ENCODE data around the gene RHOT2. TPM values are rescaled to one million over a fixed set of nuclear protein-coding genes. Genes with fewer than 3 reads are reported as not detected.
A peak's percentile ranks its signal among the peaks of the same experiment; 100 is the strongest.

Gene RHOT2
- total RNA-seq, 2 donors from 2014 or later = 62.0 to 80.4 TPM

DNA sequence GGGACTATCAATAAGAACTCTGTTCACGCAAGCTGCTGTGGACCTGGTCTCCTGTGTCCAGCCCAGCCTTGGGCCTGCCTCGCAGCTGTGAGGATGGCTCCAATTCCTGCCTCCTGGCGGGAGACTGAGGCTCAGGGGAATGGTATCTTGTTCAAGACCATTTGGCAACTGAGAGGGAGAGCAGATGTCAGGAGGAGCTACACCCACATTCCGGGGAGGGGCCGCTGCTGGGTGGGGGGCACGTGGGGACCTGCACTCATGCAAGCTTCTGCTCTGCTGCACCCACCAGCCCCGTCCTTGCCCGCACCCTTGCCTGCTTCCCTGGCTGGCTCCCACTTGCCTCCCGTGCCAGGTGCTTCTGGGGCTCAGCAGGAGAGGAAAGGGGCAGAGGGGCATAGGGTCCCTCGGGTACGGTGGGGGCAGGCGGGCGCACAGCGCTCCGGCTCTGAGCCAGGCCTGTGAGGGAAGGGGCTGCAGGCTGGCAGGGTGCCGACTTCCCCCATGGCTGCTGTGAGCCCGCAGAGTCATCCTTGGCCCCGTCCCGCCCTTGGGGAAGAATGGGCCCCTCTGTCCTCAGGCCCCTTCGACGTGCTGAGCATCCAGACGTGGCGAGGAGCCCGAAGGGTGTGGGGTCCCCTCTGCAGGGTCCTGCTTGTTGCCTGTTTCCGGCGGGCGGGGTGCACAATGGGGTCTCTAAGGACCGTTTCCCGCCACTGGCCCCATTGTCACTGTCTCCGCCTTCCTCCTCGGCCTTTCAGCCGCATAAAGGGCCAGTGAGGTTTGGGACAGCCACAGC lies 49.7 kb downstream of the RHOT2 start:
- Histone ChIP-seq H3K4me1 (ENCODE audit: control insufficient read depth in 1 of 2, low read depth in 2 of 2) (peaks cover 21 to 42% of the 10 kb centered on the region in 2 donors), H3K36me3 (no peaks in the 10 kb centered on the region), H3K27ac (no peak overlapping the region), H3K27me3 (replicated peaks; ENCODE audit: insufficient read depth) (no peaks in the 10 kb centered on the region), H3K9me3 (no peaks in the 10 kb centered on the region), H3K4me3 (no peak overlapping the region)
- DNase-seq (ENCODE audit: low spot score) (no peak), ATAC-seq (ENCODE audit: insufficient number of reproducible peaks, low FRiP score, low read depth) (no peak)
- TF ChIP-seq, protein P1, sequence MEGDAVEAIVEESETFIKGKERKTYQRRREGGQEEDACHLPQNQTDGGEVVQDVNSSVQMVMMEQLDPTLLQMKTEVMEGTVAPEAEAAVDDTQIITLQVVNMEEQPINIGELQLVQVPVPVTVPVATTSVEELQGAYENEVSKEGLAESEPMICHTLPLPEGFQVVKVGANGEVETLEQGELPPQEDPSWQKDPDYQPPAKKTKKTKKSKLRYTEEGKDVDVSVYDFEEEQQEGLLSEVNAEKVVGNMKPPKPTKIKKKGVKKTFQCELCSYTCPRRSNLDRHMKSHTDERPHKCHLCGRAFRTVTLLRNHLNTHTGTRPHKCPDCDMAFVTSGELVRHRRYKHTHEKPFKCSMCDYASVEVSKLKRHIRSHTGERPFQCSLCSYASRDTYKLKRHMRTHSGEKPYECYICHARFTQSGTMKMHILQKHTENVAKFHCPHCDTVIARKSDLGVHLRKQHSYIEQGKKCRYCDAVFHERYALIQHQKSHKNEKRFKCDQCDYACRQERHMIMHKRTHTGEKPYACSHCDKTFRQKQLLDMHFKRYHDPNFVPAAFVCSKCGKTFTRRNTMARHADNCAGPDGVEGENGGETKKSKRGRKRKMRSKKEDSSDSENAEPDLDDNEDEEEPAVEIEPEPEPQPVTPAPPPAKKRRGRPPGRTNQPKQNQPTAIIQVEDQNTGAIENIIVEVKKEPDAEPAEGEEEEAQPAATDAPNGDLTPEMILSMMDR (IDR thresholded peaks at IDR 0.05) = no peak

DNA sequence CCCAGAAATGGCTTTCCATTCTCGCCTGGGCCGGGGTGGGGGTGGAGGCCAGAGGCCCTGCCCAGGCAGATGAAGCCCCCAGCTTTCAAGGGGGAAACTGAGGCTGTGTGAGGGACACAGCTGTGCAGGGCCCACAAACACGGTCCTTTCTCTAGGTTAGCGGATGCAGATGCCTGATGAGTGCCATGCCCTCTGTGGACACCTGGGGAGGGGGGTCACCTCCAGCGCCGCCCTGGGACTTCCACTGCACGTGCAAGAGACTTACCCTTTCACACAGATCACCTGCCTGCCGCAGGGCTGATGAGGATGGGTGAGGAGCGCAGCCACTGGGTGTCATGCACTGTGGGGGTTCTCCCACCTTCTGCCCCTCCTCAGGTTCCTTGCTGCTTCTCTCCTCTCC lies 50.5 kb downstream of the RHOT2 start:
- no peak for DNase-seq (ENCODE audit: low spot score)
- H3K4me3 ChIP-seq = no peak overlapping the region
- H3K36me3 ChIP-seq = no peaks in the 10 kb centered on the region
- no peak overlapping the region for H3K27ac ChIP-seq
- no peak for ATAC-seq (ENCODE audit: insufficient number of reproducible peaks, low FRiP score, low read depth)
- H3K9me3 ChIP-seq = no peaks in the 10 kb centered on the region
- peaks cover 21 to 42% of the 10 kb centered on the region in 2 donors for H3K4me1 ChIP-seq (ENCODE audit: control insufficient read depth in 1 of 2, low read depth in 2 of 2)
- TF ChIP-seq, protein P1 (IDR thresholded peaks at IDR 0.05) = no peak
- no peaks in the 10 kb centered on the region for H3K27me3 ChIP-seq (replicated peaks; ENCODE audit: insufficient read depth)

DNA sequence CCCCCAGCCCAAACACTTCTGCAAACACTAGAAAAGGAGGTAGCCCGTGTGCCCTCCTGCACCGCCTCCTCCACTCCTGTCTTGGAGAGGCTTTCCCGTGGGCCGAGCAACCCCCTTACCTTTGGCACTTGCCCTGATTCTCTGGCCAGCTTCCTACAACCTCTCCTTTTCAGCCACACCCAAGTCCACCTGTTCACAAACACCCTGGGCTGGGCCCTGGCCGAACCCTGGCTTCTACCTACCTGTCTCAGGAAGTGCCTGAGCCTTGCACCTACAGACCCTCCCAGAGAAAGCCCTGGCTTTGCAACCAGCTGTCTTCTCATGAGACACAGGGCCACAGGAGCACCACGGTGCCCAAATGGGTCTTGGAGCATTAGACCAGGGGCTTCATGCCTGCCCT lies 51.0 kb downstream of the RHOT2 start:
- H3K4me3 ChIP-seq = no peak overlapping the region
- no peaks in the 10 kb centered on the region for H3K27me3 ChIP-seq (replicated peaks; ENCODE audit: insufficient read depth)
- ATAC-seq (ENCODE audit: insufficient number of reproducible peaks, low FRiP score, low read depth) (no peak), DNase-seq (ENCODE audit: low spot score) (no peak)
- TF ChIP-seq, protein P1 (IDR thresholded peaks at IDR 0.05) = no peak
- no peaks in the 10 kb centered on the region for H3K36me3 ChIP-seq
- no peak overlapping the region for H3K27ac ChIP-seq
- H3K9me3 ChIP-seq = no peaks in the 10 kb centered on the region
- peaks cover 21 to 42% of the 10 kb centered on the region in 2 donors for H3K4me1 ChIP-seq (ENCODE audit: control insufficient read depth in 1 of 2, low read depth in 2 of 2)

DNA sequence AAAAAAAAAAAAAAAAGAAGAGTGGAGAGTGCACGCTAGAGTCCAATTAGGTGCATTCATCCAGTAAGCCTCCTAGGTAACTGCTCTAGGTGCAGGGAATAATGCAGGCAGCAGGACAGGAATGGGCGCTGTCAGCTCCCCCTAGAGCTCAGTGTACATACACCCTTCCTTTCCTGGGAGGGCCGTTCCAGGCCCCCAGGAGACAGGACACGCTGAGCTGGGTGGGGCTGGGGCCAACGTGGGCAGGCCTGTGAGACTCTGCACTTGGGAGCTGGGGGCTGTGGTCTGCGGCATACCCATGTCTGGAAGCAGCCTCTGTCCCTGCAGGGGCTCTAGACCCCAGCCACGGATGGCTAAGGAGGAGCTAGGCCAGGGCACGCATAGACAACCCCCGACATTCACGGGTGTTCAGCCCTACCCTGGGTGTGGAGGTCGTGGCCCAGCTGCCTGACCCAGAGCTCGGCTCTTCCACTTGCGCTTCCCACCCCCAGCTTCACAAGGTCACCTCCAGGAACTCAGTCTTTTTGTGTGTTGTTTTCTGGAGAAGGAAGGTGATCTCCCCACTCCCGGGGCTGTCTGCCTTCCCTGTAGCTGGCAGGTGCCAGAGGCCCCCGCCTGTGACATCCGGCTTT lies 52.0 kb downstream of the RHOT2 start:
- Histone ChIP-seq H3K27ac (no peak overlapping the region), H3K9me3 (no peaks in the 10 kb centered on the region), H3K4me3 (peak overlapping the region; percentile 97), H3K36me3 (no peaks in the 10 kb centered on the region), H3K27me3 (replicated peaks; ENCODE audit: insufficient read depth) (no peaks in the 10 kb centered on the region), H3K4me1 (ENCODE audit: control insufficient read depth in 1 of 2, low read depth in 2 of 2) (peaks cover 17 to 37% of the 10 kb centered on the region in 2 donors)
- ATAC-seq (ENCODE audit: insufficient number of reproducible peaks, low FRiP score, low read depth) (no peak), DNase-seq (ENCODE audit: low spot score) (no peak)
- TF ChIP-seq, protein P1 (IDR thresholded peaks at IDR 0.05) = no peak

DNA sequence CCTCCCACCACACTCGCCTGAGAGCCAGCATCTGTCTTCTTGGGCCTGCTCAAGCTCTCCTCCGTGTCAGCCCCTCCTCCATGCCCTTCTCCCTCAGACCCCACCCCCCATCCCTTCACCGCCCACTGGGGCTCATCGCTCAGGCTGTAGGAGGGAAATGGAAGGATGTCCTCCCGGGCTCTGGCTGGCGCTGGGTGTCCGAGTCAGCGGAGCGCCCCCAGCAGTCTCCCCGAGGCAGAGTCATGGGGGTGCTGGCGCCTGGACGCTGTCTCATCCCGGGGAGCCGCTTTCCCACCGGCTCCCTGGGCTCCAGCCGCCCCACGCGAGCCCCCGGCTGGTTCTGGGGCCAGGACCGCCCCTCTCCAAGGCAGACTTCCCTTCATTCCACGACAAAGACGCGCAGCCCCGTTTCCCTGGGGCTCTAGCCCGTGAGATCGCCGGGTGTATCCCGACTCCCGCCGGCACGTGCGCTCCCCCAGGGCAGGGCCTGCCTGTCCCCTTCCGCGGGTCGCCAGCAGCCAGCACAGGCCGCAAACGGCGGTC lies 52.6 kb downstream of the RHOT2 start:
- Histone ChIP-seq H3K27me3 (replicated peaks; ENCODE audit: insufficient read depth) (no peaks in the 10 kb centered on the region), H3K4me1 (ENCODE audit: control insufficient read depth in 1 of 2, low read depth in 2 of 2) (peaks cover 17 to 33% of the 10 kb centered on the region in 2 donors), H3K9me3 (no peaks in the 10 kb centered on the region), H3K36me3 (no peaks in the 10 kb centered on the region), H3K27ac (peak overlapping the region; percentile 12 to 86), H3K4me3 (peak overlapping the region; percentile 97)
- TF ChIP-seq, protein P1 (IDR thresholded peaks at IDR 0.05) = no peak
- ATAC-seq (ENCODE audit: insufficient number of reproducible peaks, low FRiP score, low read depth) = no peak
- no peak for DNase-seq (ENCODE audit: low spot score)

All from thoracic aorta (tissue), 2 donors.